Liver (tissue), 9 donors: ENCODE results near the gene RING1. TPM values are rescaled to one million over a fixed set of nuclear protein-coding genes. Genes with fewer than 3 reads are reported as not detected.

Experiments used
- DNase-seq: peaks from one replicate; pipeline ENCODE4 v3.0.0-alpha.2; 2017; ENCODE audit warnings: low spot score
- H3K27ac ChIP-seq, 2 donors: one replicate each; pipeline ENCODE4 v1.7.0; 2013; ENCODE audit warnings: inconsistent platforms in 2 of 2, low read length in 2 of 2, control low read depth in 1 of 2, low read depth in 1 of 2, mild to moderate bottlenecking in 1 of 2
- H3K27me3 ChIP-seq, 4 donors: one replicate each; pipeline versions ENCODE4 v1.6.1 to v1.7.0; 2013; ENCODE audit warnings: low read length in 3 of 4, inconsistent platforms in 1 of 4, mild to moderate bottlenecking in 1 of 4, moderate library complexity in 1 of 4; ENCODE audit not compliant: control insufficient read depth in 4 of 4, insufficient read depth in 4 of 4
- H3K36me3 ChIP-seq, 4 donors: one replicate each; pipeline versions ENCODE4 v1.6.1 to v1.7.0; 2013; ENCODE audit warnings: low read length in 3 of 4, mild to moderate bottlenecking in 3 of 4, low read depth in 1 of 4, moderate library complexity in 1 of 4; ENCODE audit not compliant: control insufficient read depth in 4 of 4, insufficient read depth in 3 of 4
- H3K4me1 ChIP-seq, 4 donors: one replicate each; pipeline versions ENCODE4 v1.6.1 to v1.7.0; 2013; ENCODE audit warnings: low read length in 3 of 4, mild to moderate bottlenecking in 3 of 4, moderate library complexity in 1 of 4; ENCODE audit not compliant: control insufficient read depth in 4 of 4, insufficient read depth in 4 of 4
- H3K4me3 ChIP-seq, 3 donors: one replicate each; pipeline versions ENCODE4 v1.6.1 to v1.7.0; 2013; ENCODE audit warnings: low read length in 3 of 3, control low read depth in 1 of 3, low read depth in 1 of 3, mild to moderate bottlenecking in 1 of 3
- H3K9ac ChIP-seq, 2 donors: one replicate each; pipeline ENCODE4 v1.7.0; 2013; ENCODE audit warnings: low read length in 2 of 2, mild to moderate bottlenecking in 2 of 2, moderate library complexity in 2 of 2, control low read depth in 1 of 2, low read depth in 1 of 2
- H3K9me3 ChIP-seq, 4 donors: one replicate each; pipeline versions ENCODE4 v1.6.1 to v1.7.0; 2013; ENCODE audit warnings: low read length in 3 of 4; ENCODE audit not compliant: control insufficient read depth in 4 of 4
- EGR1 ChIP-seq, 2 donors: IDR thresholded peaks; 2 replicates each; pipeline ENCODE4 v1.6.1; 2016 to 2018; ENCODE audit warnings: antibody characterized with exemption in 2 of 2, low read depth in 2 of 2
- FOXA1 ChIP-seq: IDR thresholded peaks from 2 replicates; pipeline ENCODE4 v1.6.1; 2016; ENCODE audit warnings: antibody characterized with exemption
- FOXA2 ChIP-seq: IDR thresholded peaks from 2 replicates; pipeline ENCODE4 v1.6.1; 2016; ENCODE audit warnings: antibody characterized with exemption
- GABPA ChIP-seq, 2 donors: IDR thresholded peaks in 1 of 2; conservative IDR thresholded peaks in 1 of 2; 2 replicates each; pipeline ENCODE4 v1.6.1; 2016; ENCODE audit warnings: antibody characterized with exemption in 2 of 2, mild to moderate bottlenecking in 1 of 2, moderate library complexity in 1 of 2
- HNF4A ChIP-seq, 2 donors: conservative IDR thresholded peaks; 2 replicates each; pipeline ENCODE4 v1.6.1; 2016; ENCODE audit warnings: antibody characterized with exemption in 2 of 2, mild to moderate bottlenecking in 2 of 2
- HNF4G ChIP-seq: IDR thresholded peaks from 2 replicates; pipeline ENCODE4 v1.6.1; 2016; ENCODE audit warnings: antibody characterized with exemption
- JUND ChIP-seq, 2 donors: IDR thresholded peaks; 2 replicates each; pipeline ENCODE4 v1.6.1; 2016; ENCODE audit warnings: antibody characterized with exemption in 2 of 2
- NR2F2 ChIP-seq: IDR thresholded peaks from 2 replicates; pipeline ENCODE4 v1.6.1; 2016; ENCODE audit warnings: antibody characterized with exemption
- RAD21 ChIP-seq, 2 donors: IDR thresholded peaks; 2 replicates each; pipeline ENCODE4 v1.6.1; 2016; ENCODE audit warnings: antibody characterized with exemption in 2 of 2, mild to moderate bottlenecking in 2 of 2
- RXRA ChIP-seq, 2 donors: IDR thresholded peaks; 2 replicates each; pipeline ENCODE4 v1.6.1; 2017 to 2018; ENCODE audit warnings: antibody characterized with exemption in 2 of 2, mild to moderate bottlenecking in 1 of 2
- SP1 ChIP-seq: IDR thresholded peaks from 2 replicates; pipeline ENCODE4 v1.6.1; 2018; ENCODE audit warnings: antibody characterized with exemption, mild to moderate bottlenecking
- TAF1 ChIP-seq: conservative IDR thresholded peaks from 2 replicates; pipeline ENCODE4 v1.6.1; 2016; ENCODE audit warnings: antibody characterized with exemption, mild to moderate bottlenecking
- YY1 ChIP-seq: IDR thresholded peaks from 2 replicates; pipeline ENCODE4 v1.6.1; 2016; ENCODE audit warnings: antibody characterized with exemption, mild to moderate bottlenecking
- WGBS: extraction: QIAGEN DNeasy Blood & Tissue Kit; methylation state at CpG from one replicate; pipeline ENCODE4 v1.1.7; 2013; 5-methylcytosine and 5-hydroxymethylcytosine counted together
- polyA plus RNA-seq, 2 donors: library from polyadenylated mRNA; stranded (reverse) in 1 of 2; unstranded in 1 of 2; fragments of 200-250 nt in 1 of 2; fragments of >200 nt in 1 of 2; fragmentation: Nextera tagmentation in 1 of 2; extraction: Ambion mirVana in 1 of 2; gene quantifications; one replicate each; pipeline versions ENCODE4 v1.2.1 to v1.2.3, GENCODE V29; 2013 to 2015
- total RNA-seq, 2 donors: library from RNA; depleted of rRNA; stranded (reverse); fragments of >200 nt; gene quantifications; one replicate each; pipeline ENCODE4 v1.2.3, GENCODE V29; 2014
- TF ChIP-seq, protein P1 (sequence below): IDR thresholded peaks from 2 replicates; pipeline ENCODE4 v1.6.1; 2016; ENCODE audit warnings: antibody characterized with exemption
- TF ChIP-seq, protein P2 (sequence below): fragments of 150-350 bp; IDR thresholded peaks from 2 replicates; pipeline ENCODE4 v1.5.1; 2017; ENCODE audit warnings: improper control_type of control experiment, low read depth, low read length; ENCODE audit not compliant: missing input control
- TF ChIP-seq, protein P3 (sequence below): IDR thresholded peaks from 2 replicates; pipeline ENCODE4 v1.6.1; 2016; ENCODE audit warnings: antibody characterized with exemption
- TF ChIP-seq, protein P4 (sequence below): IDR thresholded peaks from 2 replicates; pipeline ENCODE4 v1.6.1; 2016; ENCODE audit warnings: antibody characterized with exemption
- TF ChIP-seq, protein P5 (sequence below): IDR thresholded peaks from 2 replicates; pipeline ENCODE4 v1.6.1; 2016; ENCODE audit warnings: antibody characterized with exemption, mild to moderate bottlenecking
- donor health status: healthy.
- donor health status: healthy.
- donor health status: healthy.
- donor health status: healthy.
- donor health status: healthy.

RING1 gene
- total and polyA plus RNA-seq, 4 donors: 4.4 to 19.7 (median 14.9) TPM

DNA sequence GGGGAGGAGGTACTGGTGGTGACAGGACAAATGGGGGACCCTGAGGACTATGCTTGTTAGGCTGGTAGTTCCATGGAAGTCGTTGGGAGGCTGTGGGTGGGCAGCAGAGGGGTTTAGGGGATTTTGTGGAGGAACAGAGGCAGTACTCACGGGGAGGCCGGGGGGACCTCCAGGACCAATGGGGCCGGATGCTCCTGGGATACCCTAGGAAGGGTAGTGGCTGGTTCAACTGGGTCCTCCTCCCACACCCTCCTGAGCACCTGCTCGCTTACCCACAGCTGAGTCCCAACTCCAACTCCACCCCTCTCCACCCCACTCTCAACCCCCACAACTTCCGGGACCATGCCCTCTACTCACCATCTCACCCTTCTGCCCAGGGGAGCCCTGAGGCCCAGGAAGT, 41.9 kb upstream of the RING1 start:
- Histone ChIP-seq H3K27me3 (no peaks in the 10 kb centered on the region), H3K27ac (no peak overlapping the region), H3K36me3 (no peaks in the 10 kb centered on the region), H3K4me1 (peaks cover 0 to 6% (median 4%) of the 10 kb centered on the region in 4 donors), H3K9me3 (no peaks in the 10 kb centered on the region), H3K4me3 (no peak overlapping the region), H3K9ac (no peak overlapping the region)
- WGBS: 89% methylated on average over 6 of the region's 6 CpGs
- TF ChIP-seq TAF1 (no peak), NR2F2 (no peak), HNF4A (conservative IDR thresholded peaks at IDR 0.05) (no peak), EGR1 (IDR thresholded peaks at IDR 0.05; ENCODE audit: low read depth in 2 of 2) (no peak), RAD21 (IDR thresholded peaks at IDR 0.05) (no peak), YY1 (no peak), FOXA1 (no peak), GABPA (IDR thresholded peaks at IDR 0.05 in 1 of 2, conservative IDR thresholded peaks at IDR 0.05 in 1 of 2) (no peak), JUND (IDR thresholded peaks at IDR 0.05) (no peak), RXRA (IDR thresholded peaks at IDR 0.05) (no peak)
- TF ChIP-seq, protein P1, sequence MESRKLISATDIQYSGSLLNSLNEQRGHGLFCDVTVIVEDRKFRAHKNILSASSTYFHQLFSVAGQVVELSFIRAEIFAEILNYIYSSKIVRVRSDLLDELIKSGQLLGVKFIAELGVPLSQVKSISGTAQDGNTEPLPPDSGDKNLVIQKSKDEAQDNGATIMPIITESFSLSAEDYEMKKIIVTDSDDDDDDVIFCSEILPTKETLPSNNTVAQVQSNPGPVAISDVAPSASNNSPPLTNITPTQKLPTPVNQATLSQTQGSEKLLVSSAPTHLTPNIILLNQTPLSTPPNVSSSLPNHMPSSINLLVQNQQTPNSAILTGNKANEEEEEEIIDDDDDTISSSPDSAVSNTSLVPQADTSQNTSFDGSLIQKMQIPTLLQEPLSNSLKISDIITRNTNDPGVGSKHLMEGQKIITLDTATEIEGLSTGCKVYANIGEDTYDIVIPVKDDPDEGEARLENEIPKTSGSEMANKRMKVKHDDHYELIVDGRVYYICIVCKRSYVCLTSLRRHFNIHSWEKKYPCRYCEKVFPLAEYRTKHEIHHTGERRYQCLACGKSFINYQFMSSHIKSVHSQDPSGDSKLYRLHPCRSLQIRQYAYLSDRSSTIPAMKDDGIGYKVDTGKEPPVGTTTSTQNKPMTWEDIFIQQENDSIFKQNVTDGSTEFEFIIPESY: no peak
- TF ChIP-seq, protein P2, sequence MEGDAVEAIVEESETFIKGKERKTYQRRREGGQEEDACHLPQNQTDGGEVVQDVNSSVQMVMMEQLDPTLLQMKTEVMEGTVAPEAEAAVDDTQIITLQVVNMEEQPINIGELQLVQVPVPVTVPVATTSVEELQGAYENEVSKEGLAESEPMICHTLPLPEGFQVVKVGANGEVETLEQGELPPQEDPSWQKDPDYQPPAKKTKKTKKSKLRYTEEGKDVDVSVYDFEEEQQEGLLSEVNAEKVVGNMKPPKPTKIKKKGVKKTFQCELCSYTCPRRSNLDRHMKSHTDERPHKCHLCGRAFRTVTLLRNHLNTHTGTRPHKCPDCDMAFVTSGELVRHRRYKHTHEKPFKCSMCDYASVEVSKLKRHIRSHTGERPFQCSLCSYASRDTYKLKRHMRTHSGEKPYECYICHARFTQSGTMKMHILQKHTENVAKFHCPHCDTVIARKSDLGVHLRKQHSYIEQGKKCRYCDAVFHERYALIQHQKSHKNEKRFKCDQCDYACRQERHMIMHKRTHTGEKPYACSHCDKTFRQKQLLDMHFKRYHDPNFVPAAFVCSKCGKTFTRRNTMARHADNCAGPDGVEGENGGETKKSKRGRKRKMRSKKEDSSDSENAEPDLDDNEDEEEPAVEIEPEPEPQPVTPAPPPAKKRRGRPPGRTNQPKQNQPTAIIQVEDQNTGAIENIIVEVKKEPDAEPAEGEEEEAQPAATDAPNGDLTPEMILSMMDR: no peak
- TF ChIP-seq, protein P3, sequence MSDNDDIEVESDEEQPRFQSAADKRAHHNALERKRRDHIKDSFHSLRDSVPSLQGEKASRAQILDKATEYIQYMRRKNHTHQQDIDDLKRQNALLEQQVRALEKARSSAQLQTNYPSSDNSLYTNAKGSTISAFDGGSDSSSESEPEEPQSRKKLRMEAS: no peak
- DNase-seq: no peak

DNA sequence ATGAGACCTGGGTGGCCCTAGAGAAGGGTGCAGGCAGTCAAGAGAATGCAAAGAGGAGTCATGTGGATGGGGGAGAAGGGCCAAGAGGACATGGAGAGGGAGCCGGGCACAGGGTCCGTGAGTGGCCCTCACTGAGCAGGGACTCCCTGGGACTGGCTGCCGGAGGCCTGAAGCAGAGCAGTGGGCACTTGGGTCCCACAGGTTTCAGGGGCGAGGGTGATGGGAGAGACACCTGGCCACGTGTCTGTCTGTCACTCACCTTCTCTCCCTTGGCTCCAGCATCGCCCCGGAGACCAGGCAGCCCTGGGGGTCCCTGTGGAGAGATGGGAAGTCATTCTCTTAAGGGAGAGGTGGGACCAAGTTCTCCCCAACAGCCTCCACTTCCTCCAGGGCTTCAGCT, 41.5 kb upstream of the RING1 start:
- DNase-seq: no peak
- Histone ChIP-seq H3K27ac (no peak overlapping the region), H3K9ac (no peak overlapping the region), H3K27me3 (no peaks in the 10 kb centered on the region), H3K9me3 (no peaks in the 10 kb centered on the region), H3K36me3 (no peaks in the 10 kb centered on the region), H3K4me3 (no peak overlapping the region), H3K4me1 (peaks cover 0 to 3% (median 2%) of the 10 kb centered on the region in 4 donors)
- WGBS: 89% methylated on average over 7 of the region's 7 CpGs
- TF ChIP-seq TAF1: no peak
- TF ChIP-seq RXRA (IDR thresholded peaks at IDR 0.05): no peak
- no peak for TF ChIP-seq FOXA1
- TF ChIP-seq, protein P4, sequence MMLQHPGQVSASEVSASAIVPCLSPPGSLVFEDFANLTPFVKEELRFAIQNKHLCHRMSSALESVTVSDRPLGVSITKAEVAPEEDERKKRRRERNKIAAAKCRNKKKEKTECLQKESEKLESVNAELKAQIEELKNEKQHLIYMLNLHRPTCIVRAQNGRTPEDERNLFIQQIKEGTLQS: no peak
- no peak for TF ChIP-seq HNF4A (conservative IDR thresholded peaks at IDR 0.05)
- TF ChIP-seq FOXA2: no peak
- TF ChIP-seq, protein P5, sequence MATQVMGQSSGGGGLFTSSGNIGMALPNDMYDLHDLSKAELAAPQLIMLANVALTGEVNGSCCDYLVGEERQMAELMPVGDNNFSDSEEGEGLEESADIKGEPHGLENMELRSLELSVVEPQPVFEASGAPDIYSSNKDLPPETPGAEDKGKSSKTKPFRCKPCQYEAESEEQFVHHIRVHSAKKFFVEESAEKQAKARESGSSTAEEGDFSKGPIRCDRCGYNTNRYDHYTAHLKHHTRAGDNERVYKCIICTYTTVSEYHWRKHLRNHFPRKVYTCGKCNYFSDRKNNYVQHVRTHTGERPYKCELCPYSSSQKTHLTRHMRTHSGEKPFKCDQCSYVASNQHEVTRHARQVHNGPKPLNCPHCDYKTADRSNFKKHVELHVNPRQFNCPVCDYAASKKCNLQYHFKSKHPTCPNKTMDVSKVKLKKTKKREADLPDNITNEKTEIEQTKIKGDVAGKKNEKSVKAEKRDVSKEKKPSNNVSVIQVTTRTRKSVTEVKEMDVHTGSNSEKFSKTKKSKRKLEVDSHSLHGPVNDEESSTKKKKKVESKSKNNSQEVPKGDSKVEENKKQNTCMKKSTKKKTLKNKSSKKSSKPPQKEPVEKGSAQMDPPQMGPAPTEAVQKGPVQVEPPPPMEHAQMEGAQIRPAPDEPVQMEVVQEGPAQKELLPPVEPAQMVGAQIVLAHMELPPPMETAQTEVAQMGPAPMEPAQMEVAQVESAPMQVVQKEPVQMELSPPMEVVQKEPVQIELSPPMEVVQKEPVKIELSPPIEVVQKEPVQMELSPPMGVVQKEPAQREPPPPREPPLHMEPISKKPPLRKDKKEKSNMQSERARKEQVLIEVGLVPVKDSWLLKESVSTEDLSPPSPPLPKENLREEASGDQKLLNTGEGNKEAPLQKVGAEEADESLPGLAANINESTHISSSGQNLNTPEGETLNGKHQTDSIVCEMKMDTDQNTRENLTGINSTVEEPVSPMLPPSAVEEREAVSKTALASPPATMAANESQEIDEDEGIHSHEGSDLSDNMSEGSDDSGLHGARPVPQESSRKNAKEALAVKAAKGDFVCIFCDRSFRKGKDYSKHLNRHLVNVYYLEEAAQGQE: no peak
- TF ChIP-seq HNF4G: no peak
- TF ChIP-seq, protein P1: no peak
- TF ChIP-seq GABPA (IDR thresholded peaks at IDR 0.05 in 1 of 2, conservative IDR thresholded peaks at IDR 0.05 in 1 of 2): no peak
- TF ChIP-seq, protein P2: no peak
- TF ChIP-seq, protein P3: no peak
- TF ChIP-seq EGR1 (IDR thresholded peaks at IDR 0.05; ENCODE audit: low read depth in 2 of 2): no peak
- no peak for TF ChIP-seq YY1
- no peak for TF ChIP-seq SP1
